Stimulated activated CD8-positive, alpha-beta memory T cell treated with anti-CD3 and anti-CD28 coated beads, Interleukin-4, amount 100 ng/mL, for 24 hours (primary cell): Measurements from ENCODE around the gene PDGFC.
"Not testable (repeated sequence)": the region's sequence is repeated elsewhere in the genome, so short reads cannot be mapped to it uniquely, and the experiment has no call there.

Experiments
- DNase-seq: peaks from one replicate; pipeline ENCODE4 v3.0.0-alpha.2; 2020; ENCODE audit warnings: low read depth

PDGFC gene

GRCh38 chr4:156901871-156902270 lies 69.7 kb downstream of the PDGFC start:
- no peak for DNase-seq

GRCh38 chr4:156898373-156899117 lies 73.1 kb downstream of the PDGFC start:
- no peak for DNase-seq

GRCh38 chr4:156896527-156896926 lies 75.1 kb downstream of the PDGFC start:
- DNase-seq = no peak

- no peak for DNase-seq
Observed at GRCh38 chr4:156894234-156894633, 77.4 kb downstream of the PDGFC start.

GRCh38 chr4:156892805-156893204 lies 78.8 kb downstream of the PDGFC start:
- no peak for DNase-seq

GRCh38 chr4:156889616-156890594 lies 81.7 kb downstream of the PDGFC start:
- DNase-seq = no peak

- no peak for DNase-seq
Observed at GRCh38 chr4:156888762-156889161, 82.8 kb downstream of the PDGFC start.

- DNase-seq = no peak
Observed at GRCh38 chr4:156886481-156886880, 85.1 kb downstream of the PDGFC start.

GRCh38 chr4:156885374-156885773 lies 86.2 kb downstream of the PDGFC start:
- no peak for DNase-seq

GRCh38 chr4:156884183-156884582 lies 87.4 kb downstream of the PDGFC start:
- no peak for DNase-seq

- DNase-seq = no peak
Observed at GRCh38 chr4:156875704-156876103, 95.9 kb downstream of the PDGFC start.

GRCh38 chr4:156875055-156875454 lies 96.5 kb downstream of the PDGFC start:
- DNase-seq = no peak

GRCh38 chr4:156873799-156874198 lies 97.8 kb downstream of the PDGFC start:
- no peak for DNase-seq

GRCh38 chr4:156870861-156871260 lies 100.7 kb downstream of the PDGFC start:
- DNase-seq = no peak

GRCh38 chr4:156870131-156870530 lies 101.5 kb downstream of the PDGFC start:
- no peak for DNase-seq

GRCh38 chr4:156866088-156866487 lies 105.5 kb downstream of the PDGFC start:
- DNase-seq = not testable (repeated sequence)

GRCh38 chr4:156865451-156865850 lies 106.1 kb downstream of the PDGFC start:
- no peak for DNase-seq

- DNase-seq = no peak
Observed at GRCh38 chr4:156858071-156858470, 113.5 kb downstream of the PDGFC start.

- no peak for DNase-seq
Observed at GRCh38 chr4:156838761-156839160, 132.8 kb downstream of the PDGFC start.

GRCh38 chr4:156837625-156838345 lies 133.8 kb downstream of the PDGFC start:
- no peak for DNase-seq

GRCh38 chr4:156832886-156833285 lies 138.7 kb downstream of the PDGFC start:
- DNase-seq = no peak

- DNase-seq = no peak
Observed at GRCh38 chr4:156830351-156830750, 141.2 kb downstream of the PDGFC start.
